SK-MEL-5 (cell line): ENCODE results near the gene TLK2. TPM values are rescaled to one million over a fixed set of nuclear protein-coding genes. Genes with fewer than 3 reads are reported as not detected.

Experiments
- DNase-seq: peaks from one replicate; pipeline ENCODE4 v3.0.0-alpha.2; 2016; ENCODE audit warnings: low read depth, low spot score
- in situ Hi-C: cut with HindIII; loops from 2 replicates; pipeline ENCODE4 v1.10.0; 2016; ENCODE audit warnings: low sequenced_read_pairs, high pct_unique_total_duplicates, low pct_unique_long_range_greater_than_20kb
- small RNA-seq, 2 experiments: library from RNA; depleted of rRNA; stranded (forward); fragments of <200 nt; gene quantifications; one replicate each; pipeline ENCODE3, GENCODE V24; 2014
- total RNA-seq: library from RNA; depleted of rRNA; stranded (reverse); fragments of >200 nt; shearing (Covaris generic); gene quantifications from 2 replicates; pipeline ENCODE4 v1.2.3, GENCODE V29; 2014; rRNA removed

The TLK2 gene
- total RNA-seq, 1 experiment from 2014 or later, result 54.4 TPM

- in situ Hi-C loops, result no loop called here
- DNase-seq, result no peak
Measured at GRCh38 chr17:62653826-62654761, 175.5 kb downstream of the TLK2 start.

GRCh38 chr17:62655656-62656055 lies 177.0 kb downstream of the TLK2 start:
- no peak for DNase-seq
- in situ Hi-C loops, result no loop called here

- DNase-seq, result no peak
- in situ Hi-C loops, result no loop called here
Measured at GRCh38 chr17:62656446-62656845, 177.8 kb downstream of the TLK2 start.

- in situ Hi-C loops, result no loop called here
- no peak for DNase-seq
Measured at GRCh38 chr17:62657145-62657665, 178.6 kb downstream of the TLK2 start.

- in situ Hi-C loops, result no loop called here
- no peak for DNase-seq
Measured at GRCh38 chr17:62657690-62658089, 179.1 kb downstream of the TLK2 start.

GRCh38 chr17:62658136-62658920 lies 179.7 kb downstream of the TLK2 start:
- in situ Hi-C loops, result no loop called here
- no peak for DNase-seq

- DNase-seq, result no peak
- in situ Hi-C loops, result no loop called here
Measured at GRCh38 chr17:62660629-62661118, 182.0 kb downstream of the TLK2 start.

- in situ Hi-C loops, result no loop called here
- no peak for DNase-seq
Measured at GRCh38 chr17:62661337-62661736, 182.7 kb downstream of the TLK2 start.

GRCh38 chr17:62662855-62663254 lies 184.2 kb downstream of the TLK2 start:
- in situ Hi-C loops, result no loop called here
- no peak for DNase-seq

Small RNAs within 50 kb of the gene (small RNA-seq; reads per million reads assigned to genes)
- 0 reads per million in 2 experiments for gene RF00019

Other genes with a start within 250 kb of the TLK2 start
- not detected in 2 replicates for gene EFCAB3, start 98.3 kb upstream of the TLK2 start, total RNA-seq
- 41.3 and 43.7 TPM in 2 replicates for gene METTL2A, start 54.9 kb upstream of the TLK2 start, total RNA-seq
- gene MRC2, start 148.8 kb downstream of the TLK2 start, total RNA-seq, result 7.6 and 8.0 TPM in 2 replicates